HG02571 (cell line): ENCODE data around the gene EVL.

ENCODE experiments used
- ATAC-seq: cut with Tn5 transposase; IDR thresholded peaks from one replicate; pipeline ENCODE4 v1.9.1; 2021; ENCODE audit warnings: mild to moderate bottlenecking, moderate library complexity; ENCODE audit not compliant: unreplicated experiment

Gene EVL

GRCh38 chr14:100192250-100192671 lies 127.0 kb downstream of the EVL start:
- ATAC-seq, result no peak

DNA sequence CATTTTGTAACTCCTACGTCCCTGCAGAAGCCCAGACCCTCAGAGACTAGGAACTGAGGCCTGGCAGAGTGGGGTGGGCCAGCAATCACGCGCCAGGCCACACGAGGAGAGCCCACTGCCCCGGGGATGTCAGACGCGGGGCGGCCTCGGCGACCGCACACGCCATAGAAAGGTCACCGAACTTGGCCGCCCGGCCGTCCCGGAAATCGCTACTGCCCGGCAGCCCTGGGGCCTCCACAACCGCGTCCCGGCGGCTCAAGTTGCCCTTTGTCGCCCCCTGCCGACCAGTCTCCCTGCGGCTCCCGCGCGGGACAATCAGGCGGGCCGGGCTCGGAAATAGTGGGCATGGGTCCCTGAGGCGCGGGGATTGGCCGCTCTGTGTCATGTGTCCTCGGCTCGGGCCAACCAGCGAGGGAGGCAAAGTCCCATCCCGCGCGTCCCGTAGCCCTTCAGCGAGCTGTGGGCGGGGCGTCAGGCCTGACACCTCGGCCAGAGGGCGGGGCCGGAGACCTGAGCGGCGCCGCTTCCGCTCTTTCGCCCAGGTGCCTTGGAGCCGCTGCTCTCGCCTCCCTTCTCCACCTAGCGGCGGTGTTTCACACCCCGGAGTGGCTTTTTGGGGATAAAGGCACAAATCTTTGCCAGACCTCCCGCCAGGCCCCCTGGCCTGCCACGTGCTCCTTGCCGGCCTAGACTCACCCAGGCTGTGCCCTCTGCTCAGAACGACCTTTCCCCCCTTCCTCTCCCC lies 127.6 kb downstream of the EVL start:
- peak; percentile 99 for ATAC-seq
